Thyroid gland (tissue), 4 donors: ENCODE measurements around the gene DPP10.
"Not testable (repeated sequence)": the region's sequence is repeated elsewhere in the genome, so short reads cannot be mapped to it uniquely, and the experiment has no call there.

Experiments
- CTCF ChIP-seq, 6 experiments: fragments of 200-600 bp in 3 of 6; fragments of 450-650 bp in 3 of 6; sonication (generic) in 3 of 6; IDR thresholded peaks; one replicate each; pipeline ENCODE4 v1.5.1; 2016 to 2019; ENCODE audit warnings: antibody characterized with exemption in 6 of 6, mild to moderate bottlenecking in 2 of 6, inconsistent platforms in 1 of 6, moderate library complexity in 1 of 6
- POLR2A ChIP-seq, 2 donors: fragments of 450-650 bp; IDR thresholded peaks; one replicate each; pipeline ENCODE4 v1.6.1; 2017; ENCODE audit warnings: antibody characterized with exemption in 2 of 2, mild to moderate bottlenecking in 2 of 2, moderate library complexity in 1 of 2

DNA sequence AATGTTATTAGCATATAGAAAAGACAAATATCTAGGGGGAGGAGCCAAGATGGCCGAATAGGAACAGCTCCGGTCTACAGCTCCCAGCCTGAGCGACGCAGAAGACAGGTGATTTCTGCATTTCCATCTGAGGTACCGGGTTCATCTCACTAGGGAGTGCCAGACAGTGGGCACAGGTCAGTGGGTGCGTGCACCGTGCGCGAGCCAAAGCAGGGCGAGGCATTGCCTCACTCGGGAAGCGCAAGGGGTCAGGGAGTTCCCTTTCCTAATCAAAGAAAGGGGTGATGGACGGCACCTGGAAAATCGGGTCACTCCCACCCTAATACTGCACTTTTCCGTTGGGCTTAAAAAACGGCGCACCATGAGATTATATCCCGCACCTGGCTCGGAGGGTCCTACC, 561.9 kb downstream of the DPP10 start:
- TF ChIP-seq CTCF, POLR2A (IDR thresholded peaks at IDR 0.05): not testable (repeated sequence)
